T-helper 2 cell treated with Interferon-gamma antibody and Interleukin-4, amounts not matched to agents 100 ng/mL and 5 ng/mL, for 36 hours (primary cell): ENCODE measurements around the gene PIBF1. TPM values are rescaled to one million over a fixed set of nuclear protein-coding genes. Genes with fewer than 3 reads are reported as not detected.
"Not testable (repeated sequence)": the region's sequence is repeated elsewhere in the genome, so short reads cannot be mapped to it uniquely, and the experiment has no call there.

Experiments
- intact Hi-C: fragments of 100-400 bp; cut with micrococcal nuclease; formaldehyde crosslinking; loops from one replicate; pipeline ENCODE4 v1.15.1; 2023
- total RNA-seq: library from RNA; stranded (reverse); gene quantifications from 2 replicates; pipeline ENCODE4 v1.2.3, GENCODE V29; 2022

The PIBF1 gene
- total RNA-seq, 1 donor from 2014 or later: 24.6 TPM

GRCh38 chr13:72896869-72897268 is 114.9 kb downstream of the PIBF1 start:
- intact Hi-C loops: no loop called here

- intact Hi-C loops: not testable (repeated sequence)
Measured at GRCh38 chr13:72901546-72901945, 119.6 kb downstream of the PIBF1 start.

GRCh38 chr13:72908416-72908815 is 126.5 kb downstream of the PIBF1 start:
- intact Hi-C loops: no loop called here

DNA sequence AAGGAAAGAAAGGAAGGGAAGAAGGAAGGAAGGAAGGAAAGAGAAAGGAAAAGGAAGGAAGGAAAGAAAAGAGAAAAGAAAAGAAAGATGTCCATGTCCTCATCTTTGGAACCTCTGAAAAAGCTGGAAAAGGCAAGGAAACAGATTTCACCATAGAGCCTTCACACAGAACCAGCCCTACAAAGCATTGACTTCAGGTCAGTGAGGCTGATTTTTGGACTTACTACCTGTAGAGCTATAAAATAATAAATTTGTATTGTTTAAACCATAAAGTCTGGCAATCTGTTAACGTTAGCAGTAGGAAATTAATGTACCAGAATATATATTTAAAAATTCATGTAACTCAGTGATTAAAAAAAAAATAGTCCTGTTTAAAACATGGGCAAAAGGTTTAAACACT is 130.0 kb downstream of the PIBF1 start:
- intact Hi-C loops: no loop called here

- intact Hi-C loops: loop anchor here (5.0 kb wide), 1 partner anchor 787 kb away; no protein-coding TSS in a partner anchor
Measured at GRCh38 chr13:72920097-72920496, 138.2 kb downstream of the PIBF1 start.

GRCh38 chr13:72931311-72931710 is 149.4 kb downstream of the PIBF1 start:
- intact Hi-C loops: no loop called here

- intact Hi-C loops: no loop called here
Measured at GRCh38 chr13:72932250-72932649, 150.3 kb downstream of the PIBF1 start.

DNA sequence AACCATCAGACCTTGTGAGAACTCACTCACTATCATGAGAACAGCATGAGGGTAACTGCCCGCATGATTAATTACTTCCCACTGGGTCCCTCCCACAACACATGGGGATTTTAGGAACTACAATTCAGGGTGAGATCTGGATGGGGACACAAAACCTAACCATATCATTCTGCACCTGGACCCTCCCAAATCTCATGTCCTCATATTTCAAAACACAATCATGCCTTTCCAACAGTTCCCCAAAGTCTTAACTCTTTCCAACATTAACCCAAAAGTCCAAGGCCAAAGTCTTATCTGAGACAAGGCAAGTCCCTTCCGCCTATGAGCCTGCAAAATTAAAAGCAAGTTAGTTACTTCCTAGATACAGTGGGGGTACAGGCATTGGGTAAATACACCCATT is 164.3 kb downstream of the PIBF1 start:
- intact Hi-C loops: not testable (repeated sequence)

DNA sequence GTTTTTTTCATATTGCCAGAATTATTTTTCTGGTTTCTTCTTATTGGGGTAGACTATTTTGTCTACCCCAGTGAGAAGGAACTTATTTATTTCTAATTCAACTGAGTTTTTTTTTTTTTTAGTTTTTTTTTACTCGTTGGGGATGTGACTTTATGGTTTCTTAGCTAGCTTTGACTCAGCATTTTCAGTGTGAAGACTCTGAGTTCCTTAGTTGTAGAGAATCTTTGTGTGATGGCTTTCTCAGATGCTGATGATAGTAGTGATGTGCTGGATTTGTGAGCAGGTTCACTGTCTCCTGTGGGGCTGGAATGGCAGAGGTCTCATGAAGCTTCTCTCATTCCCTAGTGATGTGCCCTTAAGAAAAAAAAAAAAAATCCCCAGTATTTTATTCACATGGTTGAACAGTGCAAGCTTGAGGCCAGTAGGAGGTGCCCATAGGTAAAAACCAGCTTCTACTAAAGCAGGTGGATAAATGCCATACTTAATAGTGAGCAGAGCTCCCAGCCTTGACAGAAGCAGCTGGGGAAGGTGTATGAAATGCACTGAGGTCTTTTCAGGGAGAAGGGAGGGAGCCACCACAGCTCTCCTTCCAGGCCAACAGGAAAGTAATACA is 170.7 kb downstream of the PIBF1 start:
- intact Hi-C loops: no loop called here

DNA sequence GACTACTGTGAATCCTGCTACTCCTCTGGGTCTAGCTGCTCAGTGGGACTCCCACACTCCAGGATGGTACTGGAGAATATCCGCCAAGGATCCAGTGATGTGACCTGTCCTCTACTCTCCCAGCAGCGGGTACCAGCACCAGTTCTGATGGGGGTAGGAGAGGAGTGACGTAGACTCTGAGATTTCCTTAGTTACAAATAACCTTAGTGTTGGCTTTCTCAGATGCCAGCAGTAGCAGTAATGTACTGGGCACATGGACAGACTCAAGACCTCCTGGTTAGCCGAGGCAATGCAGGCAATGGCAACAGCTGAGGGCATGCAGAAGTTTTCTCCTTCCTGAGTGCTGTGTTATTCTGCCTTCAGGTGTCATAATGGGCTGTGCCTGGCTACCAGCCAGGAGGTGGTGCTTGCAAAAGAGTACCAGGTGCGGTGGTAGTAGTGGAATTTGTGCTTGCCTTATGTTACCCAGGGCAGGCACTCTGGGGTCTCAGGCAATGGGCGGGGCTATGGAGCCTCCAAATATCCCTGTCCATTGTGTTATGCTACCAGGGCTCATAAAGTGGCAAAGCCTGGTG is 171.5 kb downstream of the PIBF1 start:
- intact Hi-C loops: no loop called here

DNA sequence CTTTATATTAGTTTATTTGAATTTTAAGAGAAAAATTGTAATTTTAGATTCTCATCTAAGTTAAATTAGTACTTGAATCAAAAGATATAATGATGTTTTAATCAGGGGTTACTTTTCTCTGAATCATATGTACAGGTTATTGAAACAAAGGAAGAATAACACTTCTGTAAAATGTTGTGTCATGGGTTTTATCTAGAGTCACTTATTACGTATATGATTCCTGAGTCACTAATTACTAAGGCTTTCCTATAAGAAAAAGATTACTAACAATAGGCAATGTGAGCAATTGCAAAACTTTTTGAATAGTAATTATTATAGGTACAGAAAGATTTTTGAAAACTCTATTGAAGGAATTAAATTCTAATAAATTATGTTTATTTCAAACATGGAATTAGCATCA is 177.7 kb downstream of the PIBF1 start:
- intact Hi-C loops: no loop called here

DNA sequence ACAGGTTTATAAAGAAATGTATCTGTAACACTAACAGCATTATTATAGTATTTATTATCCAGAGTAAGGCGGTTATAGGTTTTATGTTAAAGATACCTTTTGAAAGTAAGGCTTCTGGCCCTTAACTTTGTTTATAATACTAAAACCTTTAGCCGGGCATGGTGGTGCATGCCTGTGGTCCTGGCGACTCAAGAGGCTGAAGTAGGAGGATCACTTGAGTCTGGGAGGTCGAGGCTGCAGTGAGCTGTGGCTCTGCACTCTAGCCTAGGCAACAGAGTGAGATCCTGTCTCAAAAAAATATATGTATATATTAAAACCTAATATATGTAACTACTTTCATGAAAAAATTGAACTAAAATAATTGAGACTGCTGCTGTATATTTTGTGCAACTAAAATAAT is 178.2 kb downstream of the PIBF1 start:
- intact Hi-C loops: no loop called here

GRCh38 chr13:72960541-72960940 is 178.6 kb downstream of the PIBF1 start:
- intact Hi-C loops: no loop called here

GRCh38 chr13:72963762-72964161 is 181.8 kb downstream of the PIBF1 start:
- intact Hi-C loops: no loop called here

- intact Hi-C loops: no loop called here
Measured at GRCh38 chr13:72970301-72970880, 188.5 kb downstream of the PIBF1 start.

DNA sequence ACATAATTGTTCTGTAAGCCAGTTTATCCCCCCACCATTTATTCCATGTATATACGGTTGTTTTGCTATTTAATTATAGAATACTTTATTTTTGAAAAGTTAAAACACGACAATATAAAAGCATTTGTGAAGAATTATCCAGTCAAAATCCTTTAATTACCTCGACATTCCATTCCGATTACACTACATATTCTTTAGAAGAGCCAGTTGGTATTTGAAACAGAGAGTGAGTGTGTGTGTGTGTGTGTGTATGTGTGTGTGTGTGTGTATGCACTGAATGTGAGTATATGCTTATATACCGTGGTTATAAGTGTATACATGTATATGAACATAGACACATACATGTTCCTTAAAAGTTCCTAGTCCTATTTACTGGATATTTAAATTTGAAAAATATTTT is 189.0 kb downstream of the PIBF1 start:
- intact Hi-C loops: no loop called here

- intact Hi-C loops: no loop called here
Measured at GRCh38 chr13:72973234-72973633, 191.3 kb downstream of the PIBF1 start.

DNA sequence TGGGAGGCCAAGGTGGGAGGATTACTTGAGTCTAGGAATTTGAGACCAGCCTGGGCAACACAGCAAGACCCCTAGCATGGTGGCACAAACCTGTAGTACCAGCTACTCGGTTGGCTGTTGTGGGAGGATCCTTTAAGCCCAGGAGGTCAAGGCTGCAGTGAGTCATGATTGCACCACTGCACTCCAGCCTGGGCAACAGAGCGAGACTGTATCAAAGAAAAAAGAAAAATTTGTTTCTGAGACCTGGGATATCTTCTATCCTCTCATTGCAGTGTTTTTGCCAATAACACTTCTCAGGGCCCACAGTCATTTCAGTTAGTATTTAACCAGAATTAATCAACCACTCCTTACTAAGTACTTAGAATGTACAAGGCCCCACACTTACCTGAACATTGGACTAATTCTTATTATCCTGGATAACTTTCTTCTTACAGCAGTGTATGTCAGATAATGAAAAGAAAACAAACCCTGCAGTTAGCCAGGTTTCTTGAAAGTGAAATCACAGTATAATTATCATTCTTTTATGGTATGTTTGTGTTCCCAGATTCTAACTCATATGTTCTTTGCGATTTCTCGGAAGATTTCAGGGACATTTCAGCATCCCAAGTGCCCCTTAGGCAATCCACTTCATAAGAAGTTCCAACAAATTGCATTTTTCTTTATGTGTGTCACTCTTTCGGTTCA is 201.3 kb downstream of the PIBF1 start:
- intact Hi-C loops: no loop called here

GRCh38 chr13:72985610-72986009 is 203.7 kb downstream of the PIBF1 start:
- intact Hi-C loops: no loop called here

GRCh38 chr13:72986197-72986596 is 204.3 kb downstream of the PIBF1 start:
- intact Hi-C loops: no loop called here

DNA sequence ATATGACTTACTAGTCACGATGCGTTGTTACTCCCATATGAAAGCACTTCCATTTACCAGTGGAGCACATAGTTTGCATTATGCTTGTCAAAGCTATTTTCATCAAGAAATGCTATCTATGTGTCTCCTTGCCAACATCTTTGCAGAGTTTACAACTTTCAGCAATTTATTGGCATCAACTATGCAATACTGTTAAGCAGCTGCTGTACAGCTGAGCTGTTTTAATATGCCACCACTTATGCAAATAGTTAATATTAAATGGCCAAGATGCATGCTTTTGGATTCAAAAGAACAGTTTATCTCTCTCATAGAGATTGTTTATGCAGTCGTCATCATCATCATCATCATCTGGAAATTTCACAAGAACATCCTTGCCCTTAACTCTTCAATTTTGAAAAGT is 209.0 kb downstream of the PIBF1 start:
- intact Hi-C loops: no loop called here

- intact Hi-C loops: no loop called here
Measured at GRCh38 chr13:72998012-72998411, 216.1 kb downstream of the PIBF1 start.
